GM15510 (cell line): Measurements from ENCODE around the gene PHF19.

Source experiments
- POLR2A ChIP-seq: IDR thresholded peaks from 3 replicates; pipeline ENCODE4 v1.6.1; 2011; ENCODE audit warnings: borderline replicate concordance; ENCODE audit not compliant: insufficient read length; ENCODE audit errors: extremely low read depth

PHF19 gene

GRCh38 chr9:120902569-120903535 lies 25.9 kb upstream of the PHF19 start:
- no peak for TF ChIP-seq POLR2A

- TF ChIP-seq POLR2A = peak; percentile 31
Observed at GRCh38 chr9:120901755-120902568, 25.0 kb upstream of the PHF19 start.

GRCh38 chr9:120900824-120901223 lies 23.8 kb upstream of the PHF19 start:
- TF ChIP-seq POLR2A = no peak

- no peak for TF ChIP-seq POLR2A
Observed at GRCh38 chr9:120899490-120900068, 22.6 kb upstream of the PHF19 start.

- no peak for TF ChIP-seq POLR2A
Observed at GRCh38 chr9:120898396-120898795, 21.4 kb upstream of the PHF19 start.

GRCh38 chr9:120895951-120896350 lies 19.0 kb upstream of the PHF19 start:
- no peak for TF ChIP-seq POLR2A

GRCh38 chr9:120894321-120895148 lies 17.5 kb upstream of the PHF19 start:
- TF ChIP-seq POLR2A = no peak

GRCh38 chr9:120893611-120894307 lies 16.8 kb upstream of the PHF19 start:
- no peak for TF ChIP-seq POLR2A

GRCh38 chr9:120892748-120893610 lies 16.0 kb upstream of the PHF19 start:
- TF ChIP-seq POLR2A = no peak

- no peak for TF ChIP-seq POLR2A
Observed at GRCh38 chr9:120891884-120892747, 15.1 kb upstream of the PHF19 start.

GRCh38 chr9:120891245-120891883 lies 14.4 kb upstream of the PHF19 start:
- no peak for TF ChIP-seq POLR2A
